COLO668 (cell line): ENCODE measurements around the gene PLPPR4.
"Not testable (repeated sequence)": the region's sequence is repeated elsewhere in the genome, so short reads cannot be mapped to it uniquely, and the experiment has no call there.

Source experiments
- DNase-seq: peaks from one replicate; lab custom pipeline; 2025; ENCODE audit not compliant: unreplicated experiment; lab: John Stamatoyannopoulos, UW

Gene PLPPR4

GRCh38 chr1:99268021-99268420, 3.7 kb downstream of the PLPPR4 start:
- no peak for DNase-seq

GRCh38 chr1:99269321-99269720, 5.0 kb downstream of the PLPPR4 start:
- no peak for DNase-seq

- no peak for DNase-seq
These were observed 6.4 kb downstream of the PLPPR4 start for GRCh38 chr1:99270646-99271045.

DNA sequence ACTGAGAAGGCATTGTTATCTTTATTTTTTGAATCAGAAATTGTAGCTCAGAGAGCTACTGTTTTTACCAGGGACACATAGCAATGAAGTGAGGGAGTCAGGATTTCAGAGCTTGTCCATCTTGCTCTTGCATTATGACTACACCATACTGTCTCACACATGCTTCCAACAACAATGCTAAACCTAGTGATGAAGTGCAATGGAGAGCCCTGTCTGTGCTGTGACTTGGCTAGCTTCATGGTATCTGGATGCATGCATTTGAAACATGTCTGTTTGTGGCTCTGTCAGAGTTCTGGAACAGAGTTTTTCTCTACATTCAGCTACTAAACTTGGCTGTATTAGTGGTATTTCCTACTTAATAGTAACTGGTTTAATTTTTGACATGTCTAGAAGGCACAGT, 7.0 kb downstream of the PLPPR4 start:
- no peak for DNase-seq

GRCh38 chr1:99277066-99277465, 12.8 kb downstream of the PLPPR4 start:
- DNase-seq: no peak

GRCh38 chr1:99279525-99279924, 15.2 kb downstream of the PLPPR4 start:
- no peak for DNase-seq

DNA sequence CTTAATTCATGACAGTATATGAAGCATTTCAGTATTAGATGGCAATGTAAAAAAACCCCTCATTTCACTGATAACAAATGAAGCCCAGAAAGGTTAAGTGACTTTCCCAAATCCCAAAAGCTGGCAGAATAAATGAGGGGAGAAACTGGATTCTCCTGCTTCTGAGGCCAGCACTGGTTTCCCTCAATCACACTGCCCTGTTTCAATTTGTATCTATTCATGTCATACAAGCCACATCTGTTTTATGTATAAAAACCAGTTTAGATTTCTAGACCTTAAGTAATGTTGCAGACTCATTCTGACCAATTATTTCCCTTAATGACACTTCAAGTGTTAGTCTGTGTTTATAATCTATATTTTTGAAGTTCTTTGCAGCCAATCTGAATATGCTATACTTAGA, 16.8 kb downstream of the PLPPR4 start:
- no peak for DNase-seq

GRCh38 chr1:99282536-99282935, 18.2 kb downstream of the PLPPR4 start:
- DNase-seq: no peak

DNA sequence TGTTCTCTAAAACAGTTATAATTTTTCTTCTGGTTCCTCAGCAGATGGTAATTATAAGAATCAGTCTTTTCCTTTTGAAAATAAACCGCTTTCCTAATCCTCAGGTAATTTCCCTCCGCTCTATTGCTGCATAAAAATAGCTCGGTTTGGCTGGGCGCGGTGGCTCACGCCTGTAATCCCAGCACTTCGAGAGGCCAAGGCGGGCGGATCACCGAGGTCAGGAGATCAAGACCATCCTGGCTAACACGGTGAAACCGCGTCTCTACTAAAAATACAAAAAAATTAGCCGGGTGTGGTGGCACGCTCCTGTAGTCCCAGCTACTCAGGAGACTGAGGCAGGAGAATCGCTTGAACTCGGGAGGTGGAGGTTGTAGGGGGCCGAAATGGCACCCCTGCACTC, 19.2 kb downstream of the PLPPR4 start:
- DNase-seq: not testable (repeated sequence)

DNA sequence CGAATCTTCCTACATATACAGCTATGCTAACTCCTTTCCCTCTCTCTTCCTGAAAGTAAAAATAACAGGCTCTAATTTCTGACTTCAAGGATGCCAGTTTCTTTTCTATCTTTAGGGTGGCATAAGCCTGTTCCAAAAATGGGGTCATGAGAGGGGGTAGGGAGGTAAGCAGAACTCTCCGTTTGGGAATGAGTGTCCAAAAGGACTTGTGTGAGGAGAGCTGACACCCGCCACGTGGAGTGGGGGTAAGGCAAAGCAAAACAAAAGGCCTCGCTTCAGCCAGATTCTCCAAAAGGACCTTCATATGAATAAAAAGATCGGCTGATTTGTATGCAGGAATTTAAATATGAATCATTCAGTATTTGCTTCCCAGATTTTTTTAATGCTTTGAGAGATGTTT, 28.6 kb downstream of the PLPPR4 start:
- no peak for DNase-seq

GRCh38 chr1:99297923-99298322, 33.6 kb downstream of the PLPPR4 start:
- DNase-seq: no peak

DNA sequence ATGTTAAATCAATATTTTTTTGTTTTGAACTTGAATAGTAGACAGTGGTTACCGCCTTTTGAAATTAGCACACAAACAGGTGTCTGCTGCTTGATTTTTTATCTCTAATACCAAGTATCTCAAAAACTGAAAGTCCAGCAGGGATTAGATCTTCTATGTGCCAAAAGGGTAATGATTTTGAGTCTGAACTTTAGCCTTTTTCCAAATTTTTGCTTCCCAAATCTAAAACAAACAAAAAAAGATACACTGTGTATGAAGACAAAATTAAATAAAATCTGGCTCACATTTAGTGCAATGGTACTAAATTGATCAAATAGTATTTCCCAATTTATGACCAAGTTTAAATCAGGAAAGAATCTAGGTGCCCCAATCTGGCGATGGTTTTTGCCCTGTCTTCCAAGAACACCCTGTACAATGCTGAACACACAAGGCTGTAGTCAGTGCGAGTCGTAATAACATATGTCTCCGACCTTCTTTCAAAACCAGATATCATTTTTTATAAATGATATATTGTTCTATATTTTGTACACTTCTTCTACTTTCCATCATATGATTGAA, 40.5 kb downstream of the PLPPR4 start:
- no peak for DNase-seq

DNA sequence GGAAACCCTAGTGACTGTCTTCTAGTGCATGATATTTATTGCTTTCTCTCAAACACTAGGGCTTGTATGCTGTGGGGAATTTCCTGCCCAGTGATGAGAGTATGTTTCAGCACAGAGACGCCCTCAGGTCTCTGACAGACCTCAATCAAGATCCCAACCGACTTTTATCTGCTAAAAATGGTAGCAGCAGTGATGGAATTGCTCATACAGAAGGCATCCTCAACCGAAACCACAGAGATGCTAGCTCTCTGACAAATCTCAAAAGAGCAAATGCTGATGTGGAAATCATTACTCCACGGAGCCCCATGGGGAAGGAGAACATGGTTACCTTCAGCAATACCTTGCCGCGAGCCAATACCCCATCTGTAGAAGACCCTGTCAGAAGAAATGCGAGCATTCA, 41.3 kb downstream of the PLPPR4 start:
- no peak for DNase-seq

- no peak for DNase-seq
These were observed 41.8 kb downstream of the PLPPR4 start for GRCh38 chr1:99306056-99306455.

- no peak for DNase-seq
These were observed 42.4 kb downstream of the PLPPR4 start for GRCh38 chr1:99306644-99307043.

GRCh38 chr1:99315305-99315704, 51.0 kb downstream of the PLPPR4 start:
- DNase-seq: no peak

DNA sequence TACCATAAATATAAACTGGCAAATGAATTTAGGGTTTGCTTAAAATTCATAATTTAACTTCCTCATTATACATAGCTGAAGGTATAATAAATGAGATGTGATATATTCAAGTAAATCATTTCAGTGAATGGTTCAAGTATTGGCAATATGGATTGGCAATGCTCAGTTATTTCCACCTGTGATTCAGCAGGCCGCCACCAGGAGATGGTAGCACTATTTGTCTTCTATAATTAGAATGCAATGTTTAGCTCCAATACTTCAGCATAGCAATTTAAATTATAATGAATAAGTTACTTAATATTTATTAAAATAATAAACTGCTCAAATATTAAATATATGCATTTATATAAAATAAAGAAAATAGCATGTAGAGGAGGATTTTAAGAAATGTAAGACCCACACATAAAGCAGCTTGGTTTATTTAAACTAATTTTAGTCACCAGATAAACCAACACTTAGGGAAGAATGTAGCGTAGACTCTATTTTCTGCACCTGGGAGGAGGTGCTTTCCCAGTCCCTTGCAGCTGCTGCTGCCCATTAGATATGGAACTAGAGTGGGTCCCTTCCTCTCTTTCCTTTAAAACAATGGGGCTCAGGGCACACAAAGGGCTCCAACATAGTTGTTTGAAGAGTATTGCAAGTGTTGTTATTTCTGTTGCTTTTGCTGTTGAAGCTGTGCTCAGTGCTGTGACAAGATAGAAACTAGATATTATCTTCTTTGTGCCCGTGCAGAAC, 62.1 kb downstream of the PLPPR4 start:
- DNase-seq: no peak

- no peak for DNase-seq
These were observed 63.1 kb downstream of the PLPPR4 start for GRCh38 chr1:99327357-99327756.

DNA sequence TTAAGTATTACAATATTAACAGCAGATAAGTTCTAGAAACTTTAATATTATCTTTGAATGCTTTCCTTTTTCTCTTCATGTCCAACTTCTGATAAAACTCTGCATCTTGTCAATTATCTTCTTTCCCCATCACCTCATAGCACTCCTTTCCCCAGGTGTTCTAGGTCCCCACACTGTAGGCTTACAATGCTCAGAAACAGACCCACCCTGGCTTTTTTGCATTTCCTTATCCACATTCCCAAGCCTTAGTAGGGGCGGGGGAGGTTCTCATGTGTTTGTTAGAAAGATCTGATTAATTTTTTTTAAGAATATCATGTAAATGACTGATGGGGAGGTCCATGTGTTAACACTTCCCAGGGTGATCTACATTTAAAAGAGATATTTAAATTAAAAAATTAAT, 63.9 kb downstream of the PLPPR4 start:
- DNase-seq: no peak

DNA sequence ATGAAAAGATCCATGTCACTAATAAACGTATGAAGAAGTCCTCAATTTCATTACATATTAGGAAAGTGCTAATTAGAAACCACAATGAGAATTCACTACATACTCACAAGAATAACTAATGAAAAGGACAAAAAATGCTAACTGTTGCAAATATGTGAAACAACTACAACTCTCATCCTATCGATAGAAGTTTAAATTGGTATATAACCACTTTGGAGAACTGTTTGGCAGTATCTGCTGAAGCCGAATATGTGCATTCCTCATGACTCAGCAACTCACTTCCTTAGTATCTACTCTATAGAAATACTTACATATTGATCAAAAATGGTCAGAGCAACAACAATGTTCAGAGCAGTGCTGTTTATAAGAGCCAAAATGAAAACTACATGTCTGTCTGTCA, 66.8 kb downstream of the PLPPR4 start:
- DNase-seq: no peak

- DNase-seq: no peak
These were observed 67.3 kb downstream of the PLPPR4 start for GRCh38 chr1:99331636-99332035.

- no peak for DNase-seq
These were observed 68.3 kb downstream of the PLPPR4 start for GRCh38 chr1:99332561-99332960.

GRCh38 chr1:99334991-99335390, 70.7 kb downstream of the PLPPR4 start:
- no peak for DNase-seq
